Measurements from ENCODE around the gene WDR64.

DNA sequence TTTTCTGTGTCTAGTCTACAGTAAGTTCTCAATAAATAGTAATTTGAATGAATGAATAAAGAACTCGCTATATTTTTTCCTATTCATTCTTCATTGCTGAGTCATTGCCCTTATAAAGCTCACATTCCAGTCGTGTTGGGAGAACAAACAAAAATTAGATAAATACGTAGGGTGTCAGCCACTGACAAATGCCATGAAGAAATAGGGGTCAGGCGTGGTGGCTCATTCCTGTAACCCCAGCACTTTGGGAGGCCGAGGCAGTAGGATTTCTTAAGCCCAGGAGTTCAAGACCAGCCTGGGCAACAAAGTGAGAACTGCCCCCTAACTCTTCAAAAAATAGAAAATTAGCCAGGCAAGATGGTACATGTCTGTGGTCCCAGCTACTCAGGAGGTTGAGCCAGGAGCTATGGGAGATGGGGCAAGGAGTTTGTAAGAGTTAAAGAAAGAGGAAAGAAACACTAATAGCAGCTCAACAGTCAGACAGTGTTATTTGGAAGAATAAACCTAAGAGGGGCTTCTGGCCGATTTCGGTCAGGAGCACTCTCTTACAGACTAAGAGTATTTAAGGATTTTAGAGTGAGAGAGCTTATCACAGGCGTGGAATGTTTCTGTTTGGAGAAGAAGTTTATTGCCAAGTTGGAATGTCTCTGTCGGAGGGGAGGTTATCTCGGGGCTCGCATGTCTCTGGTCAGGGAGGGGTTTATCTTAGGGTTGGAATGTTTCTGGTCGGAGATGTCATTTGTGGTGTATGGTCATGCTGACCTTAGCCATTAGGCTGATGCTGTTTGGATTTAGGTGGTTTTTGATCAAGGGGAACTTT lies 10.1 kb upstream of the WDR64 start:
- TF ChIP-seq, protein P1, sequence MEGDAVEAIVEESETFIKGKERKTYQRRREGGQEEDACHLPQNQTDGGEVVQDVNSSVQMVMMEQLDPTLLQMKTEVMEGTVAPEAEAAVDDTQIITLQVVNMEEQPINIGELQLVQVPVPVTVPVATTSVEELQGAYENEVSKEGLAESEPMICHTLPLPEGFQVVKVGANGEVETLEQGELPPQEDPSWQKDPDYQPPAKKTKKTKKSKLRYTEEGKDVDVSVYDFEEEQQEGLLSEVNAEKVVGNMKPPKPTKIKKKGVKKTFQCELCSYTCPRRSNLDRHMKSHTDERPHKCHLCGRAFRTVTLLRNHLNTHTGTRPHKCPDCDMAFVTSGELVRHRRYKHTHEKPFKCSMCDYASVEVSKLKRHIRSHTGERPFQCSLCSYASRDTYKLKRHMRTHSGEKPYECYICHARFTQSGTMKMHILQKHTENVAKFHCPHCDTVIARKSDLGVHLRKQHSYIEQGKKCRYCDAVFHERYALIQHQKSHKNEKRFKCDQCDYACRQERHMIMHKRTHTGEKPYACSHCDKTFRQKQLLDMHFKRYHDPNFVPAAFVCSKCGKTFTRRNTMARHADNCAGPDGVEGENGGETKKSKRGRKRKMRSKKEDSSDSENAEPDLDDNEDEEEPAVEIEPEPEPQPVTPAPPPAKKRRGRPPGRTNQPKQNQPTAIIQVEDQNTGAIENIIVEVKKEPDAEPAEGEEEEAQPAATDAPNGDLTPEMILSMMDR (IDR thresholded peaks at IDR 0.05) = no peak
- TF ChIP-seq POLR2A (IDR thresholded peaks at IDR 0.05) (no peak), POLR2AphosphoS5 (IDR thresholded peaks at IDR 0.05) (no peak)

Data from upper lobe of left lung (tissue), 4 donors.